IMR-90 (cell line): ENCODE results near the gene MYO1A.

ENCODE experiments used
- BHLHE40 ChIP-seq: fragments of 150-350 bp; IDR thresholded peaks from 2 replicates; pipeline ENCODE4 v1.6.1; 2016; ENCODE audit warnings: mild to moderate bottlenecking, low read depth, low read length
- CEBPB ChIP-seq: IDR thresholded peaks from 2 replicates; pipeline ENCODE4 v1.6.1; 2012; ENCODE audit warnings: low read depth, low read length, improper control_type of control experiment
- CHD1 ChIP-seq: IDR thresholded peaks from 2 replicates; pipeline ENCODE4 v1.6.1; 2012; ENCODE audit warnings: low read depth, low read length, improper control_type of control experiment
- MAZ ChIP-seq: IDR thresholded peaks from 2 replicates; pipeline ENCODE4 v1.6.1; 2012; ENCODE audit warnings: low read depth, mild to moderate bottlenecking, low read length, improper control_type of control experiment, moderate library complexity, borderline replicate concordance
- MXI1 ChIP-seq: IDR thresholded peaks from 2 replicates; pipeline ENCODE4 v1.6.1; 2012; ENCODE audit warnings: low read depth, mild to moderate bottlenecking, low read length, moderate library complexity, borderline replicate concordance
- NFE2L2 ChIP-seq: fragments of 150-350 bp; IDR thresholded peaks from 2 replicates; pipeline ENCODE4 v1.6.1; 2016; ENCODE audit warnings: low read depth, mild to moderate bottlenecking, low read length
- POLR2A ChIP-seq: IDR thresholded peaks from 2 replicates; pipeline ENCODE4 v1.6.1; 2012; ENCODE audit warnings: mild to moderate bottlenecking, low read depth, low read length
- SMC3 ChIP-seq: fragments of 150-350 bp; IDR thresholded peaks from 2 replicates; pipeline ENCODE4 v1.6.1; 2016; ENCODE audit warnings: low read depth, mild to moderate bottlenecking, antibody characterized with exemption, low read length, moderate library complexity
- TF ChIP-seq, protein P1 (sequence below): conservative IDR thresholded peaks from 2 replicates; pipeline ENCODE4 v1.5.1; 2012; ENCODE audit warnings: mild to moderate bottlenecking, low read depth, low read length, improper control_type of control experiment
- TF ChIP-seq, protein P2 (sequence below): fragments of 150-350 bp; IDR thresholded peaks from 2 replicates; pipeline ENCODE4 v1.6.1; 2017; ENCODE audit warnings: mild to moderate bottlenecking, antibody characterized with exemption, low read length, low read depth

GRCh38 chr12:57025196-57025595 lies 24.7 kb downstream of the MYO1A start:
- TF ChIP-seq, protein P1, sequence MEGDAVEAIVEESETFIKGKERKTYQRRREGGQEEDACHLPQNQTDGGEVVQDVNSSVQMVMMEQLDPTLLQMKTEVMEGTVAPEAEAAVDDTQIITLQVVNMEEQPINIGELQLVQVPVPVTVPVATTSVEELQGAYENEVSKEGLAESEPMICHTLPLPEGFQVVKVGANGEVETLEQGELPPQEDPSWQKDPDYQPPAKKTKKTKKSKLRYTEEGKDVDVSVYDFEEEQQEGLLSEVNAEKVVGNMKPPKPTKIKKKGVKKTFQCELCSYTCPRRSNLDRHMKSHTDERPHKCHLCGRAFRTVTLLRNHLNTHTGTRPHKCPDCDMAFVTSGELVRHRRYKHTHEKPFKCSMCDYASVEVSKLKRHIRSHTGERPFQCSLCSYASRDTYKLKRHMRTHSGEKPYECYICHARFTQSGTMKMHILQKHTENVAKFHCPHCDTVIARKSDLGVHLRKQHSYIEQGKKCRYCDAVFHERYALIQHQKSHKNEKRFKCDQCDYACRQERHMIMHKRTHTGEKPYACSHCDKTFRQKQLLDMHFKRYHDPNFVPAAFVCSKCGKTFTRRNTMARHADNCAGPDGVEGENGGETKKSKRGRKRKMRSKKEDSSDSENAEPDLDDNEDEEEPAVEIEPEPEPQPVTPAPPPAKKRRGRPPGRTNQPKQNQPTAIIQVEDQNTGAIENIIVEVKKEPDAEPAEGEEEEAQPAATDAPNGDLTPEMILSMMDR = no peak
- TF ChIP-seq SMC3 (no peak), POLR2A (no peak), MAZ (no peak), NFE2L2 (no peak), CEBPB (no peak), CHD1 (no peak), BHLHE40 (no peak), MXI1 (no peak)
- TF ChIP-seq, protein P2, sequence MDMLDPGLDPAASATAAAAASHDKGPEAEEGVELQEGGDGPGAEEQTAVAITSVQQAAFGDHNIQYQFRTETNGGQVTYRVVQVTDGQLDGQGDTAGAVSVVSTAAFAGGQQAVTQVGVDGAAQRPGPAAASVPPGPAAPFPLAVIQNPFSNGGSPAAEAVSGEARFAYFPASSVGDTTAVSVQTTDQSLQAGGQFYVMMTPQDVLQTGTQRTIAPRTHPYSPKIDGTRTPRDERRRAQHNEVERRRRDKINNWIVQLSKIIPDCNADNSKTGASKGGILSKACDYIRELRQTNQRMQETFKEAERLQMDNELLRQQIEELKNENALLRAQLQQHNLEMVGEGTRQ = no peak
